ENCODE results near the gene SLC49A4.

SLC49A4 gene

GRCh38 chr3:122859021-122859805 lies 64.3 kb downstream of the SLC49A4 start:
- no peak for DNase-seq

- DNase-seq: no peak
Observed at GRCh38 chr3:122862381-122862780, 67.5 kb downstream of the SLC49A4 start.

- no peak for DNase-seq
Observed at GRCh38 chr3:122864498-122864897, 69.6 kb downstream of the SLC49A4 start.

GRCh38 chr3:122868322-122868721 lies 73.5 kb downstream of the SLC49A4 start:
- DNase-seq: no peak

GRCh38 chr3:122873741-122874515 lies 79.1 kb downstream of the SLC49A4 start:
- no peak for DNase-seq

- DNase-seq: no peak
Observed at GRCh38 chr3:122875547-122876127, 80.8 kb downstream of the SLC49A4 start.

GRCh38 chr3:122880173-122880572 lies 85.3 kb downstream of the SLC49A4 start:
- DNase-seq: no peak

GRCh38 chr3:122880624-122881023 lies 85.8 kb downstream of the SLC49A4 start:
- no peak for DNase-seq

- no peak for DNase-seq
Observed at GRCh38 chr3:122882361-122882947, 87.6 kb downstream of the SLC49A4 start.

- no peak for DNase-seq
Observed at GRCh38 chr3:122886251-122886650, 91.4 kb downstream of the SLC49A4 start.

- no peak for DNase-seq
Observed at GRCh38 chr3:122886946-122887345, 92.1 kb downstream of the SLC49A4 start.

GRCh38 chr3:122890077-122890719 lies 95.3 kb downstream of the SLC49A4 start:
- peak; percentile 14 for DNase-seq

- no peak for DNase-seq
Observed at GRCh38 chr3:122890720-122891220, 95.9 kb downstream of the SLC49A4 start.

GRCh38 chr3:122892118-122892960 lies 97.5 kb downstream of the SLC49A4 start:
- DNase-seq: peak; percentile 15

- no peak for DNase-seq
Observed at GRCh38 chr3:122893282-122893681, 98.4 kb downstream of the SLC49A4 start.

- DNase-seq: no peak
Observed at GRCh38 chr3:122893754-122894668, 99.1 kb downstream of the SLC49A4 start.

GRCh38 chr3:122898298-122898697 lies 103.4 kb downstream of the SLC49A4 start:
- DNase-seq: no peak

GRCh38 chr3:122902326-122902725 lies 107.5 kb downstream of the SLC49A4 start:
- DNase-seq: no peak

- no peak for DNase-seq
Observed at GRCh38 chr3:122903171-122903570, 108.3 kb downstream of the SLC49A4 start.

- no peak for DNase-seq
Observed at GRCh38 chr3:122907471-122907870, 112.6 kb downstream of the SLC49A4 start.

- DNase-seq: no peak
Observed at GRCh38 chr3:122908251-122908650, 113.4 kb downstream of the SLC49A4 start.

Data from NCI-H1105 (cell line).